Left ventricle myocardium inferior (tissue), 1 donor: ENCODE data around the gene GLT8D2. TPM values are rescaled to one million over a fixed set of nuclear protein-coding genes. Genes with fewer than 3 reads are reported as not detected.

Source experiments
- DNase-seq: peaks from one replicate; pipeline ENCODE4 v3.0.0-alpha.2; 2020
- H3K27ac ChIP-seq: fragments of 200-600 bp; replicated peaks from 2 replicates; pipeline ENCODE4 v1.8.0; 2021
- H3K27me3 ChIP-seq: fragments of 200-600 bp; 2 replicates; pipeline ENCODE4 v1.8.0; 2021; ENCODE audit warnings: low read depth
- H3K36me3 ChIP-seq: fragments of 200-600 bp; 2 replicates; pipeline ENCODE4 v1.8.0; 2021
- H3K4me1 ChIP-seq: fragments of 200-600 bp; 2 replicates; pipeline ENCODE4 v1.8.0; 2021
- H3K4me3 ChIP-seq: fragments of 200-600 bp; 2 replicates; pipeline ENCODE4 v1.8.0; 2021; ENCODE audit warnings: mild to moderate bottlenecking, moderate library complexity
- H3K9me3 ChIP-seq: fragments of 200-600 bp; replicated peaks from 2 replicates; pipeline ENCODE4 v1.8.0; 2021
- intact Hi-C: fragments of 100-400 bp; cut with micrococcal nuclease; formaldehyde crosslinking; loops from one replicate; pipeline ENCODE4 v1.11.0; 2022
- total RNA-seq: library from RNA; stranded (reverse); fragmentation: NEBNext Ultra II Directional; extraction: Animal tissue kit (Norgen Biotek cat#: 25700); gene quantifications from one replicate; pipeline ENCODE4 v1.2.1, GENCODE V29; 2021
- TF ChIP-seq, protein P1 (sequence below): fragments of 200-600 bp; IDR thresholded peaks from 2 replicates; pipeline ENCODE4 v1.8.0; 2021; ENCODE audit warnings: antibody characterized with exemption, mild to moderate bottlenecking, borderline replicate concordance
- donor health status: DM: no; HTN: yes; CAD: no; lungs with severe emphysema.

The GLT8D2 gene
- total RNA-seq, 1 donor from 2014 or later, result 11.7 TPM

DNA sequence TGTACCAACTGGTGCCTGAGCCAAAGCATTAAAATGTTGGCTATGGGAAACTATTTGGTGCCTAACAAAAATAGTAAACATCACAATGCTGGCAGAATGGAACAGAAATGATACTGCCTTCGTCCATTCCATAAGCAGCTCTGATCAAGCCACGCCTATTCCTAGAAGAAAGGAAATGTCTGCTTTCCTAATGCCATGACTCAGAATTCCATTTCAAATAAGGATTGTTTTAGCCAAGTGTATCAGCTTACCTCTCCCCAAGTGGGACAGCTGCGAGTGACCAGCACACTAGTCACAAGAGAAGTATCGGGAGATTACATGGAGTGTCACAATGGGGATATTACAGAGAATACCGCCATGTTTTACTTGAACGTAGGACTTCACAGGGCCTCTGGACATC, 38.7 kb downstream of the GLT8D2 start:
- Histone ChIP-seq H3K4me3 (no peak overlapping the region), H3K27ac (peak overlapping the region; percentile 82), H3K4me1 (peaks cover 19% of the 10 kb centered on the region), H3K9me3 (no peaks in the 10 kb centered on the region), H3K36me3 (peaks cover 9% of the 10 kb centered on the region), H3K27me3 (no peaks in the 10 kb centered on the region)
- DNase-seq, result no peak
- intact Hi-C loops, result no loop called here
- TF ChIP-seq, protein P1, sequence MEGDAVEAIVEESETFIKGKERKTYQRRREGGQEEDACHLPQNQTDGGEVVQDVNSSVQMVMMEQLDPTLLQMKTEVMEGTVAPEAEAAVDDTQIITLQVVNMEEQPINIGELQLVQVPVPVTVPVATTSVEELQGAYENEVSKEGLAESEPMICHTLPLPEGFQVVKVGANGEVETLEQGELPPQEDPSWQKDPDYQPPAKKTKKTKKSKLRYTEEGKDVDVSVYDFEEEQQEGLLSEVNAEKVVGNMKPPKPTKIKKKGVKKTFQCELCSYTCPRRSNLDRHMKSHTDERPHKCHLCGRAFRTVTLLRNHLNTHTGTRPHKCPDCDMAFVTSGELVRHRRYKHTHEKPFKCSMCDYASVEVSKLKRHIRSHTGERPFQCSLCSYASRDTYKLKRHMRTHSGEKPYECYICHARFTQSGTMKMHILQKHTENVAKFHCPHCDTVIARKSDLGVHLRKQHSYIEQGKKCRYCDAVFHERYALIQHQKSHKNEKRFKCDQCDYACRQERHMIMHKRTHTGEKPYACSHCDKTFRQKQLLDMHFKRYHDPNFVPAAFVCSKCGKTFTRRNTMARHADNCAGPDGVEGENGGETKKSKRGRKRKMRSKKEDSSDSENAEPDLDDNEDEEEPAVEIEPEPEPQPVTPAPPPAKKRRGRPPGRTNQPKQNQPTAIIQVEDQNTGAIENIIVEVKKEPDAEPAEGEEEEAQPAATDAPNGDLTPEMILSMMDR, result no peak

DNA sequence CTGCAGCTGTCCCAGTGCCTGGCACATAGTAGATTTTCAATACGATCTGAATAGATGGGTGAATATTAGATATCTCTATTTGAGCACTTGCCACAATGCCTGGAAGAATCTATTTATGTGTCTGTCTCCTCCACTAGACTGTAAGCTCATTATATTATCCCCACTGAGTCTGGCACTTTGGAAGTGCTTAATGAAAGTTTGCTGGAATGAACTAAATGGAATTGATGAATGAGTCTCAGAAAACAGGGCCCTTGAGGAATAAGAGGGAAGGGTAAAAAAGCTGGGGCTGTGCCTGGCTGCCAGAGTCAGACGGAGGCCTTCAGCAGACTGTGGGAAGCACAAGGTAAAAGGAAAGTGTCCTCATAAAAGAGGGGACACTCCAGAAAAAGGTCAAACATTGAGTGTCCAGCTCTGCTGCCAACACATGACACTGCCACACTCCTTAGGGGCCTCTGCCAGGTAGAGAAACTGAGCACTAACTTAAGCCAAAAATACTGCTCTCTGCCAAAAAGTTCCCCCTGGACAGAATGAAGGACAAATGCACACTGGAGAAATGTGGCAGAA, 39.3 kb downstream of the GLT8D2 start:
- Histone ChIP-seq H3K9me3 (no peaks in the 10 kb centered on the region), H3K27me3 (no peaks in the 10 kb centered on the region), H3K36me3 (peaks cover 9% of the 10 kb centered on the region), H3K4me1 (peaks cover 19% of the 10 kb centered on the region), H3K27ac (peak overlapping the region; percentile 82), H3K4me3 (no peak overlapping the region)
- no peak for DNase-seq
- intact Hi-C loops, result no loop called here
- TF ChIP-seq, protein P1, result no peak

DNA sequence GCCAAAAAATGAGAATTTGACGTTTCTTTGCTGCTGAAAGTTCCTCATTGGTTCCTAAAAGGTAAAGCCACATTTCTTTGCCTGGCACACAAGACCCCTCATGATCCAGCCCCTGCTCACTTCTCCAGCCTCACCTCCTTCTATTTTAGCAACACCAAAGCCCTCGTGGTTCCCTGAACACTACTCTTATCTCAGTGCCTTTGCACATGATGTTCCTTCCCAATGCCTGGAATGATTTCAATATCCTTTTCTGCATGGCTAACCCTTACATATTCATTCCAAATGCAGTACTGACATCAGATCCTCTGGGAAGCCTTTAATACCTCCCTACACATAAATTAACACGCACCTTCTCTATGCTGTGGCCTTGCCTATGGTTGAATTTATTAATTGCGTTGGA, 39.9 kb downstream of the GLT8D2 start:
- DNase-seq, result no peak
- Histone ChIP-seq H3K4me1 (peaks cover 19% of the 10 kb centered on the region), H3K4me3 (no peak overlapping the region), H3K27ac (peak overlapping the region; percentile 82), H3K9me3 (no peaks in the 10 kb centered on the region), H3K27me3 (no peaks in the 10 kb centered on the region), H3K36me3 (peaks cover 9% of the 10 kb centered on the region)
- TF ChIP-seq, protein P1, result no peak
- intact Hi-C loops, result no loop called here

DNA sequence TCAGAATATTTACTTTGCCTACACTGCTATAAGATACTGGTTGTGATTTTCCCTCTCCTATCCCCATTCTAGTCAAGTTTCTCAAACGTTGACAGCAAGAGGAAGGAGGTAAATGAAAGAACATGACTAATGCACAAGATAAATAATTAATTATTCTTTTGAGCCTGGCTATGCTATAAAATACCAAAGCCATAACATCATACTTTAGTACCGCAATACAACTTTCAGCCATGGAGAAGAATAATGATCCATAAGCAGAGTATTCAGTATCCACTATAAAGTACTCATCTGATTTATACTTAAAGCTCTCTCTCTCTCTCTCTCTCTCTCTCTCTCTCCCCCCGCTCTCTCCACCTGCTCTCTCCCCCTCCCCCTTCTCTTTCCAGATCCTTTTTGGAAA, 43.1 kb downstream of the GLT8D2 start:
- TF ChIP-seq, protein P1, result no peak
- Histone ChIP-seq H3K4me1 (peaks cover 19% of the 10 kb centered on the region), H3K4me3 (no peak overlapping the region), H3K36me3 (no peaks in the 10 kb centered on the region), H3K27ac (no peak overlapping the region), H3K27me3 (no peaks in the 10 kb centered on the region), H3K9me3 (no peaks in the 10 kb centered on the region)
- DNase-seq, result no peak
- intact Hi-C loops, result no loop called here

DNA sequence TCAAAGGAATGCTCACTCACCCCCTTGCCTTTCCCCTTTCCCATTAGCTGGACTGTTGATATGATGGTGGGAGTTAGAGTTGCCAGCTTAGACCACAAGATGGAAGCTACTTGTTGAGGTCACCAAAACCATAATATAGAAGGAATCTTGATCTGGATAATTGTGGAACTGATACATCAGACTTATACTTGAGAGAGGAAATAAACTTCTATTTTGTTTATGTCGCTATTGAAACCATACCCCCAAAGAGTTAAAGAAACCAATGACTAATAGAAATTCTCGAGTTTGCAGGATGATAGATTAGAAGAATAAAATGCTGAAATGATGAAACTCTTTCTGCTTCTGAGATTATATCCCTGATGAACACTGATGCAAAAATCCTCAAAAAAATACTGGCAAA, 46.4 kb downstream of the GLT8D2 start:
- Histone ChIP-seq H3K36me3 (no peaks in the 10 kb centered on the region), H3K27ac (no peak overlapping the region), H3K27me3 (no peaks in the 10 kb centered on the region), H3K4me3 (no peak overlapping the region), H3K9me3 (no peaks in the 10 kb centered on the region), H3K4me1 (no peaks in the 10 kb centered on the region)
- intact Hi-C loops, result no loop called here
- TF ChIP-seq, protein P1, result no peak
- DNase-seq, result no peak
